OCI-M1 (cell line): Measurements from ENCODE around the gene TAC4.
A peak's percentile ranks its signal among the peaks of the same experiment; 100 is the strongest.

Source experiments
- DNase-seq: peaks from one replicate; lab custom pipeline; 2025; lab: John Stamatoyannopoulos, UW

Gene TAC4

GRCh38 chr17:49798738-49799137, 49.1 kb downstream of the TAC4 start:
- no peak for DNase-seq

GRCh38 chr17:49798182-49798581, 49.7 kb downstream of the TAC4 start:
- DNase-seq = no peak

GRCh38 chr17:49795372-49795771, 52.5 kb downstream of the TAC4 start:
- DNase-seq = no peak

GRCh38 chr17:49793309-49793708, 54.6 kb downstream of the TAC4 start:
- no peak for DNase-seq

GRCh38 chr17:49789243-49789578, 58.7 kb downstream of the TAC4 start:
- DNase-seq = no peak

GRCh38 chr17:49788478-49789242, 59.2 kb downstream of the TAC4 start, which contains the start of gene KAT7:
Gene KAT7 (plus strand): TSS chr17:49788681. CDS start chr17:49788835, 154 bp downstream.
- peak; percentile 99 for DNase-seq
